GM12878 (cell line): ENCODE measurements around the gene ANTXR1. TPM values are rescaled to one million over a fixed set of nuclear protein-coding genes. Genes with fewer than 3 reads are reported as not detected.

Experiments used
- ATAC-seq: fragments of 200-7000 bp; cut with Tn5 transposase; 3 replicates; pipeline ENCODE4 v1.9.1; 2020; ENCODE audit warnings: mild to moderate bottlenecking, moderate library complexity
- BruUV-seq: library from RNA; stranded (reverse); fragments of 400-500 nt; replicated peaks from 2 replicates; lab custom pipeline; 2021; lab: Mats Ljungman, UMichigan
- CTCF ChIA-PET: fragments of 300-600 bp; sonication (Branson Sonifier 250); formaldehyde crosslinking; extraction: SDS; loops from one replicate; lab custom pipeline; 2021; ENCODE audit warnings: inconsistent platforms; lab: Yijun Ruan, JAX
- POLR2A ChIA-PET: fragments of 350-600 bp; formaldehyde crosslinking; extraction: SDS; loops from one replicate; lab custom pipeline; 2021; ENCODE audit warnings: inconsistent platforms; lab: Charles Lee
- RAD21 ChIA-PET: fragments of 300-600 bp; sonication (Branson Sonifier 250); formaldehyde crosslinking; loops from one replicate; lab custom pipeline; 2023; ENCODE audit warnings: antibody characterized with exemption; ENCODE audit not compliant: unreplicated experiment; lab: Charles Lee
- SMC1A ChIA-PET: fragments of 300-600 bp; sonication (Branson Sonifier 250); formaldehyde crosslinking; loops from one replicate; lab custom pipeline; 2023; ENCODE audit not compliant: unreplicated experiment, uncharacterized antibody; lab: Charles Lee
- DNase-seq: peaks from one replicate; pipeline ENCODE4 v3.0.0-alpha.2; 2011; ENCODE audit warnings: low read depth, low spot score
- FAIRE-seq: peaks from 3 replicates; lab custom pipeline; 2011; peaks lifted over from hg19 to GRCh38; lab: Jason Lieb, UNC
- H2AFZ ChIP-seq: 2 replicates; pipeline ENCODE4 v1.6.0; 2011; ENCODE audit warnings: low read depth, low read length, control low read depth; ENCODE audit not compliant: control insufficient read depth
- H3K27ac ChIP-seq: 2 replicates; pipeline ENCODE4 v1.5.1; 2011; ENCODE audit warnings: control low read depth; ENCODE audit not compliant: control insufficient read depth, insufficient read depth
- H3K27me3 ChIP-seq, 2 experiments: replicated peaks in 1 of 2; 2 replicates each; pipeline versions ENCODE4 v1.6.0 to v1.6.1; 2011; ENCODE audit warnings: low read length in 1 of 2; ENCODE audit not compliant: control insufficient read depth in 2 of 2, insufficient read depth in 2 of 2
- H3K36me3 ChIP-seq, 2 experiments: 2 replicates each; pipeline ENCODE4 v1.5.1; 2011; ENCODE audit warnings: low read length in 1 of 2; ENCODE audit not compliant: control insufficient read depth in 2 of 2, insufficient read depth in 2 of 2
- H3K4me1 ChIP-seq: 2 replicates; pipeline ENCODE4 v1.6.1; 2011; ENCODE audit warnings: mild to moderate bottlenecking, low read length, moderate library complexity, mixed read lengths; ENCODE audit not compliant: control insufficient read depth, insufficient read depth
- H3K4me2 ChIP-seq: 2 replicates; pipeline ENCODE4 v1.6.0; 2011; ENCODE audit warnings: control low read depth; ENCODE audit not compliant: control insufficient read depth, insufficient read depth
- H3K4me3 ChIP-seq: fragments of 200-600 bp; sonication (generic); 2 replicates; pipeline ENCODE4 v1.5.1; 2016
- H3K79me2 ChIP-seq: 2 replicates; pipeline ENCODE4 v1.6.0; 2011; ENCODE audit warnings: low read length; ENCODE audit not compliant: control insufficient read depth, insufficient read depth
- H3K9ac ChIP-seq: 2 replicates; pipeline ENCODE4 v1.8.0; 2011; ENCODE audit warnings: low read length, control low read depth, mixed read lengths; ENCODE audit not compliant: control insufficient read depth, insufficient read depth
- H3K9me3 ChIP-seq: replicated peaks from 3 replicates; pipeline ENCODE4 v1.5.1; 2011; ENCODE audit warnings: mild to moderate bottlenecking, low read length; ENCODE audit not compliant: control insufficient read depth, insufficient read depth
- H4K20me1 ChIP-seq: 2 replicates; pipeline ENCODE4 v1.6.0; 2011; ENCODE audit not compliant: control insufficient read depth, insufficient read depth
- ATF7 ChIP-seq: fragments of 450-650 bp; IDR thresholded peaks from 2 replicates; pipeline ENCODE4 v1.6.1; 2016; ENCODE audit warnings: low read depth, mild to moderate bottlenecking
- FOXK2 ChIP-seq: fragments of 450-650 bp; IDR thresholded peaks from 2 replicates; pipeline ENCODE4 v1.6.1; 2017; ENCODE audit warnings: mild to moderate bottlenecking, moderate library complexity
- IKZF1 ChIP-seq: fragments of 450-650 bp; conservative IDR thresholded peaks from 2 replicates; pipeline ENCODE4 v1.6.1; 2017; ENCODE audit warnings: antibody characterized with exemption, mild to moderate bottlenecking
- NFYB ChIP-seq: IDR thresholded peaks from 2 replicates; pipeline ENCODE4 v1.6.1; 2011; ENCODE audit warnings: low read depth, mild to moderate bottlenecking, low read length, improper control_type of control experiment, moderate library complexity; ENCODE audit not compliant: insufficient read depth
- POLR2A ChIP-seq: IDR thresholded peaks from 2 replicates; pipeline ENCODE4 v1.6.1; 2011; ENCODE audit warnings: low read depth, mild to moderate bottlenecking, low read length
- WRNIP1 ChIP-seq: IDR thresholded peaks from 2 replicates; pipeline ENCODE4 v1.6.1; 2011; ENCODE audit warnings: low read depth, low read length, improper control_type of control experiment, borderline replicate concordance
- WGBS: methylation state at CpG from one replicate; pipeline ENCODE4 v1.1.6; 2016; ENCODE audit warnings: low lambda C conversion rate; ENCODE audit not compliant: insufficient replicate concordance, insufficient coverage; ENCODE audit errors: missing lambda C conversion rate; 5-methylcytosine and 5-hydroxymethylcytosine counted together
- in situ Hi-C: fragments of 300-500 bp; cut with MboI; formaldehyde crosslinking; loops from 9 replicates; pipeline ENCODE4 v1.14.3; 2018; ENCODE audit warnings: mixed read lengths
- intact Hi-C: fragments of 100-400 bp; cut with micrococcal nuclease; formaldehyde crosslinking; loops from one replicate; pipeline ENCODE4 v1.14.2; 2022; ENCODE audit not compliant: unreplicated experiment
- polyA plus RNA-seq, 11 experiments: library from polyadenylated mRNA; depleted of rRNA in 4 of 11; unstranded in 6 of 11; stranded (reverse) in 5 of 11; fragments of >200 nt; fragmentation: Nextera tagmentation in 4 of 11; fragmentation: Illumina TruSeq in 1 of 11; extraction: Ambion mirVana in 4 of 11; extraction: Trizol in 1 of 11; gene quantifications; 1 replicate in 1 of 11; 2 replicates in 10 of 11; pipeline versions ENCODE4 v1.2.1 to v1.2.3, GENCODE V29; 2011 to 2016; ENCODE audit warnings: inconsistent platforms in 2 of 11, missing spikeins in 2 of 11, low read depth in 1 of 11
- total RNA-seq, 4 experiments: library from RNA; depleted of rRNA in 3 of 4; stranded (reverse); fragments of >200 nt in 3 of 4; fragmentation: Illumina TruSeq in 1 of 4; extraction: Trizol in 1 of 4; gene quantifications; 2 replicates each; pipeline versions ENCODE4 v1.2.1 to v1.2.3, GENCODE V29; 2013 to 2021
- TF ChIP-seq, protein P1 (sequence below): fragments of 450-650 bp; IDR thresholded peaks from 2 replicates; pipeline ENCODE4 v1.6.1; 2014; ENCODE audit warnings: mild to moderate bottlenecking
- TF ChIP-seq, protein P2 (sequence below): fragments of 450-650 bp; IDR thresholded peaks from 2 replicates; pipeline ENCODE4 v1.6.1; 2017; ENCODE audit warnings: borderline replicate concordance
- TF ChIP-seq, protein P3 (sequence below): IDR thresholded peaks from 2 replicates; pipeline ENCODE4 v1.6.1; 2011; ENCODE audit warnings: borderline replicate concordance, low read depth, mild to moderate bottlenecking, moderate library complexity, low read length; ENCODE audit not compliant: insufficient read depth, poor library complexity, severe bottlenecking

Gene ANTXR1
- total and polyA plus RNA-seq, 10 of the 15 experiments (the other 5 are each of a cell fraction or from before 2014, with no cell fraction given), result 0.09 to 0.26 TPM; not detected in 8

DNA sequence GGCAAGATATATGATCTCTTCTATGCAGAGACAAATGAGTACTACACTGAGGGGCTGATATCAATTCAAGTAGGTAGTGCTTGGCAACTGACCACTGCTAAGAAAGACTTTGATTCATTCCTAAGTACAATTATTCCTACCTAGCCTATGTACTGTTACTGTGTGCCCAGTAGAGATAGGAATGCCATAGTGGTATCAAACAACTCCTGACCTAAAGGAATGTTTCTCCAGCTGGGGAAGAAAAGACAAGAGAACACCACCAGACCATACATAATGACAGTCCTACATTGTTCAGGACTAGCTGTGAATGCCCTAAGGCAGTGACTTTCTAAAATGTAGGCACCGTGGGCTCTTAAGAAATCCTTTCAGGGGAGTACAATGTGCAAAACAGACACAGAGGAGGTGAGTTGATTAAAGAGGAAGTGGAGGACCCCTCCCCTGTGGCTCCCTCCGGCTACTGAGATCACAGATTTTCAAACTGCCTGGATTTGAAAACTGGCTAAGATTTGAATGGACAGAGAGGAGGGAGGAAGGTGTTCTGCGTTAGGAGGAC, 89.1 kb downstream of the ANTXR1 start:
- Histone ChIP-seq H3K27ac (no peak overlapping the region), H3K79me2 (no peaks in the 10 kb centered on the region), H3K4me1 (no peaks in the 10 kb centered on the region), H2AFZ (no peak overlapping the region), H3K27me3 (peaks cover 0 to 7% of the 10 kb centered on the region in 2 experiments; a peak in 2 of 4 replicates), H3K9ac (no peak overlapping the region), H3K4me2 (no peak overlapping the region), H3K36me3 (no peaks in the 10 kb centered on the region), H3K4me3 (no peak overlapping the region), H4K20me1 (no peaks in the 10 kb centered on the region), H3K9me3 (no peaks in the 10 kb centered on the region)
- intact Hi-C loops, result no loop called here
- in situ Hi-C loops, result no loop called here
- BruUV-seq, result no TSS peak
- WGBS, result 44% methylated on average over 3 of the region's 3 CpGs
- FAIRE-seq (no peak), ATAC-seq (no peak), DNase-seq (no peak)
- ChIA-PET RAD21 (no interaction called here), SMC1A (no interaction called here), CTCF (no interaction called here), POLR2A (no interaction called here)
- TF ChIP-seq, protein P1, sequence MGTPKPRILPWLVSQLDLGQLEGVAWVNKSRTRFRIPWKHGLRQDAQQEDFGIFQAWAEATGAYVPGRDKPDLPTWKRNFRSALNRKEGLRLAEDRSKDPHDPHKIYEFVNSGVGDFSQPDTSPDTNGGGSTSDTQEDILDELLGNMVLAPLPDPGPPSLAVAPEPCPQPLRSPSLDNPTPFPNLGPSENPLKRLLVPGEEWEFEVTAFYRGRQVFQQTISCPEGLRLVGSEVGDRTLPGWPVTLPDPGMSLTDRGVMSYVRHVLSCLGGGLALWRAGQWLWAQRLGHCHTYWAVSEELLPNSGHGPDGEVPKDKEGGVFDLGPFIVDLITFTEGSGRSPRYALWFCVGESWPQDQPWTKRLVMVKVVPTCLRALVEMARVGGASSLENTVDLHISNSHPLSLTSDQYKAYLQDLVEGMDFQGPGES, result no peak
- TF ChIP-seq FOXK2 (no peak), POLR2A (no peak), ATF7 (no peak), WRNIP1 (no peak), IKZF1 (no peak), NFYB (no peak)
- TF ChIP-seq, protein P2, sequence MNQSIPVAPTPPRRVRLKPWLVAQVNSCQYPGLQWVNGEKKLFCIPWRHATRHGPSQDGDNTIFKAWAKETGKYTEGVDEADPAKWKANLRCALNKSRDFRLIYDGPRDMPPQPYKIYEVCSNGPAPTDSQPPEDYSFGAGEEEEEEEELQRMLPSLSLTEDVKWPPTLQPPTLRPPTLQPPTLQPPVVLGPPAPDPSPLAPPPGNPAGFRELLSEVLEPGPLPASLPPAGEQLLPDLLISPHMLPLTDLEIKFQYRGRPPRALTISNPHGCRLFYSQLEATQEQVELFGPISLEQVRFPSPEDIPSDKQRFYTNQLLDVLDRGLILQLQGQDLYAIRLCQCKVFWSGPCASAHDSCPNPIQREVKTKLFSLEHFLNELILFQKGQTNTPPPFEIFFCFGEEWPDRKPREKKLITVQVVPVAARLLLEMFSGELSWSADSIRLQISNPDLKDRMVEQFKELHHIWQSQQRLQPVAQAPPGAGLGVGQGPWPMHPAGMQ, result no peak
- TF ChIP-seq, protein P3, sequence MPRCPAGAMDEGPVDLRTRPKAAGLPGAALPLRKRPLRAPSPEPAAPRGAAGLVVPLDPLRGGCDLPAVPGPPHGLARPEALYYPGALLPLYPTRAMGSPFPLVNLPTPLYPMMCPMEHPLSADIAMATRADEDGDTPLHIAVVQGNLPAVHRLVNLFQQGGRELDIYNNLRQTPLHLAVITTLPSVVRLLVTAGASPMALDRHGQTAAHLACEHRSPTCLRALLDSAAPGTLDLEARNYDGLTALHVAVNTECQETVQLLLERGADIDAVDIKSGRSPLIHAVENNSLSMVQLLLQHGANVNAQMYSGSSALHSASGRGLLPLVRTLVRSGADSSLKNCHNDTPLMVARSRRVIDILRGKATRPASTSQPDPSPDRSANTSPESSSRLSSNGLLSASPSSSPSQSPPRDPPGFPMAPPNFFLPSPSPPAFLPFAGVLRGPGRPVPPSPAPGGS, result no peak
